GM18951 (cell line): ENCODE results near the gene HAGH.
"Not testable (repeated sequence)": the region's sequence is repeated elsewhere in the genome, so short reads cannot be mapped to it uniquely, and the experiment has no call there.

Source experiments
- POLR2A ChIP-seq: IDR thresholded peaks from 4 replicates; pipeline ENCODE4 v1.6.1; 2011; ENCODE audit warnings: mild to moderate bottlenecking; ENCODE audit not compliant: insufficient read length, insufficient read depth; ENCODE audit errors: extremely low read depth
- in situ Hi-C: fragments of 300-500 bp; cut with MboI; formaldehyde crosslinking; loops from one replicate; pipeline ENCODE4 v1.12.0; 2022; ENCODE audit warnings: low sequenced_read_pairs, mixed read lengths, inconsistent platforms; ENCODE audit not compliant: unreplicated experiment

Gene HAGH

GRCh38 chr16:1815461-1815860, 11.2 kb downstream of the HAGH start:
- in situ Hi-C loops, result no loop called here
- no peak for TF ChIP-seq POLR2A

GRCh38 chr16:1812732-1813163, 13.9 kb downstream of the HAGH start:
- no peak for TF ChIP-seq POLR2A
- in situ Hi-C loops, result no loop called here

GRCh38 chr16:1810536-1810935, 16.1 kb downstream of the HAGH start:
- TF ChIP-seq POLR2A, result no peak
- in situ Hi-C loops, result no loop called here

GRCh38 chr16:1810106-1810505, 16.5 kb downstream of the HAGH start:
- in situ Hi-C loops, result no loop called here
- no peak for TF ChIP-seq POLR2A

GRCh38 chr16:1809281-1809801, 17.3 kb downstream of the HAGH start:
- in situ Hi-C loops, result no loop called here
- no peak for TF ChIP-seq POLR2A

GRCh38 chr16:1808691-1809090, 17.9 kb downstream of the HAGH start:
- no peak for TF ChIP-seq POLR2A
- in situ Hi-C loops, result no loop called here

GRCh38 chr16:1807626-1808025, 19.0 kb downstream of the HAGH start:
- in situ Hi-C loops, result no loop called here
- no peak for TF ChIP-seq POLR2A

- in situ Hi-C loops, result no loop called here
- no peak for TF ChIP-seq POLR2A
Measured at GRCh38 chr16:1800701-1801100, 25.9 kb downstream of the HAGH start.

- in situ Hi-C loops, result not testable (repeated sequence)
Measured at GRCh38 chr16:1799263-1799662, 27.4 kb downstream of the HAGH start.

- no peak for TF ChIP-seq POLR2A
- in situ Hi-C loops, result no loop called here
Measured at GRCh38 chr16:1794908-1795666, 31.5 kb downstream of the HAGH start.

GRCh38 chr16:1794221-1794871, 32.3 kb downstream of the HAGH start:
- in situ Hi-C loops, result no loop called here
- no peak for TF ChIP-seq POLR2A

- in situ Hi-C loops, result no loop called here
- no peak for TF ChIP-seq POLR2A
Measured at GRCh38 chr16:1793578-1794220, 32.9 kb downstream of the HAGH start, which contains the start of gene IGFALS. TSS of gene IGFALS (minus strand) at chr16:1793705. CDS start at chr16:1793652, 53 bp downstream.

- TF ChIP-seq POLR2A, result no peak
- in situ Hi-C loops, result no loop called here
Measured at GRCh38 chr16:1792836-1793577, 33.6 kb downstream of the HAGH start.
